HepG2 (cell line): ENCODE measurements around the gene PPCDC. TPM values are rescaled to one million over a fixed set of nuclear protein-coding genes. Genes with fewer than 3 reads are reported as not detected.

ENCODE experiments used
- AFF4 ChIP-seq: sonication (generic); formaldehyde crosslinking; IDR thresholded peaks from 2 replicates; pipeline ENCODE4 v1.4.0; 2020; ENCODE audit warnings: missing genetic modification reagents
- BHLHE40 ChIP-seq: IDR thresholded peaks from 2 replicates; pipeline ENCODE4 v1.6.1; 2011; ENCODE audit warnings: low read length, improper control_type of control experiment
- CENPX ChIP-seq: sonication (generic); formaldehyde crosslinking; IDR thresholded peaks from 2 replicates; pipeline ENCODE4 v1.9.0; 2021; ENCODE audit warnings: mild to moderate bottlenecking, missing genetic modification reagents, moderate library complexity
- HDAC6 ChIP-seq: fragments of 200-600 bp; sonication (generic); IDR thresholded peaks from 2 replicates; pipeline ENCODE4 v1.7.0; 2017; ENCODE audit warnings: mild to moderate bottlenecking, antibody characterized with exemption, low read length, low read depth
- IRF1 ChIP-seq: sonication (generic); formaldehyde crosslinking; IDR thresholded peaks from 2 replicates; pipeline ENCODE4 v1.4.0; 2020; ENCODE audit warnings: low read depth, mild to moderate bottlenecking, missing genetic modification reagents
- KDM5A ChIP-seq: fragments of 200-600 bp; sonication (generic); IDR thresholded peaks from 2 replicates; pipeline ENCODE4 v1.7.0; 2018; ENCODE audit warnings: antibody characterized with exemption, mild to moderate bottlenecking, low read length, borderline replicate concordance
- KDM6A ChIP-seq: IDR thresholded peaks from 2 replicates; pipeline ENCODE4 v1.6.1; 2016; ENCODE audit warnings: low read depth
- MZF1 ChIP-seq: sonication (generic); formaldehyde crosslinking; IDR thresholded peaks from 2 replicates; pipeline ENCODE4 v1.8.1; 2023; ENCODE audit warnings: mild to moderate bottlenecking, missing genetic modification reagents, borderline replicate concordance
- NR3C1 ChIP-seq: sonication (generic); formaldehyde crosslinking; IDR thresholded peaks from 2 replicates; pipeline ENCODE4 v1.4.0; 2020; ENCODE audit warnings: missing genetic modification reagents
- RNF219 ChIP-seq: sonication (generic); formaldehyde crosslinking; IDR thresholded peaks from 2 replicates; pipeline ENCODE4 v1.5.0; 2020; ENCODE audit warnings: mild to moderate bottlenecking, missing genetic modification reagents
- THAP11 ChIP-seq: IDR thresholded peaks from 2 replicates; pipeline ENCODE4 v1.6.1; 2016; ENCODE audit warnings: missing biosample characterization, missing genetic modification reagents
- ZBTB3 ChIP-seq: sonication (generic); formaldehyde crosslinking; IDR thresholded peaks from 2 replicates; pipeline ENCODE4 v1.4.0; 2020; ENCODE audit warnings: low read depth, mild to moderate bottlenecking, moderate library complexity, missing genetic modification reagents, borderline replicate concordance
- ZFP90 ChIP-seq: sonication (generic); formaldehyde crosslinking; IDR thresholded peaks from 2 replicates; pipeline ENCODE4 v1.8.0; 2022; ENCODE audit warnings: missing genetic modification reagents, mild to moderate bottlenecking, inconsistent platforms, borderline replicate concordance
- ZMYM3 ChIP-seq: sonication (generic); formaldehyde crosslinking; IDR thresholded peaks from 2 replicates; pipeline ENCODE4 v1.5.1; 2020; ENCODE audit warnings: mild to moderate bottlenecking, missing genetic modification reagents
- ZNF160 ChIP-seq: sonication (generic); formaldehyde crosslinking; IDR thresholded peaks from 2 replicates; pipeline ENCODE4 v1.8.0; 2022; ENCODE audit warnings: mild to moderate bottlenecking, inconsistent platforms, missing genetic modification reagents
- ZNF253 ChIP-seq: sonication (generic); formaldehyde crosslinking; IDR thresholded peaks from 2 replicates; pipeline ENCODE4 v1.8.0; 2022; ENCODE audit warnings: mild to moderate bottlenecking, missing genetic modification reagents, borderline replicate concordance
- ZNF564 ChIP-seq: sonication (generic); formaldehyde crosslinking; IDR thresholded peaks from 2 replicates; pipeline ENCODE4 v1.8.1; 2023; ENCODE audit warnings: mild to moderate bottlenecking, missing genetic modification reagents
- ZNF75D ChIP-seq: sonication (generic); formaldehyde crosslinking; IDR thresholded peaks from 2 replicates; pipeline ENCODE4 v1.8.1; 2023; ENCODE audit warnings: missing genetic modification reagents, mild to moderate bottlenecking, borderline replicate concordance
- ZNF781 ChIP-seq: sonication (generic); formaldehyde crosslinking; IDR thresholded peaks from 2 replicates; pipeline ENCODE4 v1.5.1; 2020; ENCODE audit warnings: borderline replicate concordance, mild to moderate bottlenecking, missing genetic modification reagents; ENCODE audit errors: not compliant biosample characterization
- ZNF800 ChIP-seq: sonication (generic); formaldehyde crosslinking; IDR thresholded peaks from 2 replicates; pipeline ENCODE4 v1.4.0; 2020; ENCODE audit warnings: missing genetic modification reagents
- polyA plus RNA-seq, 8 experiments: library from polyadenylated mRNA; depleted of rRNA in 3 of 8; stranded (reverse) in 7 of 8; unstranded in 1 of 8; fragments of >200 nt; fragmentation: Illumina TruSeq in 4 of 8; extraction: Trizol in 4 of 8; gene quantifications; 2 replicates each; pipeline versions ENCODE4 v1.2.1 to v1.2.3, GENCODE V29; 2011 to 2016; ENCODE audit warnings: low read depth in 4 of 8, missing spikeins in 1 of 8, mixed read lengths in 1 of 8; ENCODE audit not compliant: insufficient read depth in 1 of 8
- total RNA-seq, 5 experiments: library from RNA; depleted of rRNA; stranded (reverse); fragments of >200 nt; fragmentation: Illumina TruSeq; extraction: Trizol; gene quantifications; 2 replicates each; pipeline ENCODE4 v1.2.3, GENCODE V29; 2016; ENCODE audit warnings: low read depth in 1 of 5

The PPCDC gene
- total and polyA plus RNA-seq, 2 of the 13 experiments (the other 11 are each of a cell fraction or from before 2014, with no cell fraction given), result 12.3 to 12.8 TPM

- no peak for TF ChIP-seq RNF219 (CRISPR knock-in tag)
- no peak for TF ChIP-seq KDM6A (CRISPR knock-in tag)
- TF ChIP-seq ZBTB3 (CRISPR knock-in tag), result no peak
- no peak for TF ChIP-seq HDAC6
- peak; percentile 46 for TF ChIP-seq ZNF781 (CRISPR knock-in tag)
- no peak for TF ChIP-seq MZF1 (CRISPR knock-in tag)
- no peak for TF ChIP-seq THAP11
- TF ChIP-seq ZNF564, result no peak
- TF ChIP-seq AFF4 (CRISPR knock-in tag), result no peak
- TF ChIP-seq ZNF75D (CRISPR knock-in tag), result no peak
- TF ChIP-seq ZNF253 (CRISPR knock-in tag), result no peak
- no peak for TF ChIP-seq IRF1 (CRISPR knock-in tag)
- no peak for TF ChIP-seq CENPX (CRISPR knock-in tag)
- no peak for TF ChIP-seq ZNF160 (CRISPR knock-in tag)
- TF ChIP-seq ZNF800 (CRISPR knock-in tag), result 0 out of 2 replicates have a peak, but pooled peaks have one; percentile 60
- no peak for TF ChIP-seq NR3C1 (CRISPR knock-in tag)
- peak; percentile 64; the same call in 1 of the 2 replicates for TF ChIP-seq KDM5A
- 0 out of 2 replicates have a peak, but pooled peaks have one; percentile 54 for TF ChIP-seq ZFP90
- TF ChIP-seq ZMYM3 (CRISPR knock-in tag), result peak; percentile 31; the same call in 1 of the 2 replicates
- TF ChIP-seq BHLHE40, result no peak
Observed at GRCh38 chr15:74995779-74996765, 27.3 kb upstream of the PPCDC start (continued).
